Mucosa of descending colon (tissue), 3 donors: ENCODE results near the gene ANTXR2. TPM values are rescaled to one million over a fixed set of nuclear protein-coding genes. Genes with fewer than 3 reads are reported as not detected.

Experiments used
- ATAC-seq: fragments of 200-7000 bp; cut with Tn5 transposase; one replicate; pipeline ENCODE4 v1.9.1; 2020; ENCODE audit warnings: mild to moderate bottlenecking, moderate library complexity
- DNase-seq, 3 donors: peaks; one replicate each; pipeline ENCODE4 v3.0.0-alpha.2; 2020
- H3K36me3 ChIP-seq: fragments of 200-600 bp; one replicate; pipeline ENCODE4 v1.8.0; 2021; ENCODE audit warnings: low read depth, mild to moderate bottlenecking
- H3K4me1 ChIP-seq: fragments of 200-600 bp; one replicate; pipeline ENCODE4 v1.8.0; 2021; ENCODE audit warnings: low read depth, mild to moderate bottlenecking
- H3K4me3 ChIP-seq: fragments of 200-600 bp; one replicate; pipeline ENCODE4 v1.8.0; 2021; ENCODE audit warnings: mild to moderate bottlenecking
- H3K9me3 ChIP-seq: fragments of 200-600 bp; one replicate; pipeline ENCODE4 v1.8.0; 2021; ENCODE audit warnings: mild to moderate bottlenecking
- CTCF ChIP-seq: fragments of 200-600 bp; IDR thresholded peaks from one replicate; pipeline ENCODE4 v1.8.0; 2022; ENCODE audit warnings: antibody characterized with exemption, mild to moderate bottlenecking
- intact Hi-C, 2 donors: fragments of 100-400 bp; cut with DNase I in 1 of 2; cut with micrococcal nuclease in 1 of 2; formaldehyde crosslinking; loops; one replicate each; pipeline versions ENCODE4 v1.11.0 to v1.11.1; 2022; cut with DNase I, micrococcal nuclease
- total RNA-seq, 3 donors: library from RNA; stranded (reverse); fragmentation: NEBNext Ultra II Directional in 2 of 3; extraction: Animal tissue kit (Norgen Biotek cat#: 25700) in 2 of 3; gene quantifications; one replicate each; pipeline versions ENCODE4 v1.2.1 to v1.2.4, GENCODE V29; 2021 to 2023
- donor health status: DM: no; HTN: no; CAD: no; lungs with moderate emphysema.
- donor health status: DM: no; HTN: no; CAD: no.
- donor health status: DM: no; HTN: yes; CAD: no.

Gene ANTXR2
- total RNA-seq, 3 donors from 2014 or later, result 83.2 to 276 (median 120) TPM

- ATAC-seq, result peak; percentile 44
- H3K4me1 ChIP-seq, result no peaks in the 10 kb centered on the region
These were observed 23.1 kb downstream of the ANTXR2 start for GRCh38 chr4:80049813-80050534.

GRCh38 chr4:80049402-80049801 lies 23.6 kb downstream of the ANTXR2 start:
- DNase-seq, result no peak
- Histone ChIP-seq H3K4me1 (no peaks in the 10 kb centered on the region), H3K4me3 (no peak overlapping the region), H3K9me3 (no peaks in the 10 kb centered on the region), H3K36me3 (no peaks in the 10 kb centered on the region)
- no peak for ATAC-seq
- intact Hi-C loops, result no loop called here
- TF ChIP-seq CTCF, result no peak

More at GRCh38 chr4:80049813-80050534, 23.1 kb downstream of the ANTXR2 start:
- DNase-seq, result no peak
- Histone ChIP-seq H3K36me3 (no peaks in the 10 kb centered on the region), H3K4me3 (no peak overlapping the region), H3K9me3 (no peaks in the 10 kb centered on the region)
- intact Hi-C loops, result no loop called here
- TF ChIP-seq CTCF, result no peak

- ATAC-seq, result no peak
- no peak for TF ChIP-seq CTCF
- no peaks in the 10 kb centered on the region for H3K9me3 ChIP-seq
- H3K4me1 ChIP-seq, result no peaks in the 10 kb centered on the region
- H3K36me3 ChIP-seq, result no peaks in the 10 kb centered on the region
- intact Hi-C loops, result no loop called here
- H3K4me3 ChIP-seq, result no peak overlapping the region
- no peak for DNase-seq
These were observed 27.2 kb downstream of the ANTXR2 start for GRCh38 chr4:80045786-80046185.

GRCh38 chr4:80043541-80043940 lies 29.5 kb downstream of the ANTXR2 start:
- ATAC-seq (no peak), DNase-seq (no peak)
- Histone ChIP-seq H3K36me3 (no peaks in the 10 kb centered on the region), H3K4me3 (no peak overlapping the region), H3K9me3 (no peaks in the 10 kb centered on the region), H3K4me1 (no peaks in the 10 kb centered on the region)
- intact Hi-C loops, result no loop called here
- TF ChIP-seq CTCF, result no peak

GRCh38 chr4:80042821-80043220 lies 30.2 kb downstream of the ANTXR2 start:
- peaks cover under 1% of the 10 kb centered on the region for H3K4me1 ChIP-seq

More at GRCh38 chr4:80042821-80043220, 30.2 kb downstream of the ANTXR2 start:
- H3K4me3 ChIP-seq, result no peak overlapping the region
- ATAC-seq, result no peak
- no peaks in the 10 kb centered on the region for H3K36me3 ChIP-seq
- no peak for DNase-seq
- intact Hi-C loops, result no loop called here
- H3K9me3 ChIP-seq, result no peaks in the 10 kb centered on the region
- TF ChIP-seq CTCF, result no peak
